Right lobe of liver (tissue), 6 donors: ENCODE measurements around the gene USH1G. TPM values are rescaled to one million over a fixed set of nuclear protein-coding genes. Genes with fewer than 3 reads are reported as not detected.

Experiments
- ATAC-seq, 4 donors: fragments of 200-7000 bp; cut with Tn5 transposase; one replicate each; pipeline ENCODE4 v1.9.1; 2020; ENCODE audit warnings: mild to moderate bottlenecking in 4 of 4, moderate library complexity in 4 of 4
- DNase-seq, 3 donors: peaks; one replicate each; pipeline ENCODE4 v3.0.0-alpha.2; 2020
- H3K27ac ChIP-seq, 3 donors: fragments of 200-600 bp; one replicate each; pipeline ENCODE4 v1.8.0; 2022
- H3K27me3 ChIP-seq, 2 donors: fragments of 200-600 bp; one replicate each; pipeline ENCODE4 v1.8.0; 2022
- H3K36me3 ChIP-seq, 4 donors: fragments of 200-600 bp; sonication (generic) in 1 of 4; one replicate each; pipeline versions ENCODE4 v1.5.1 to v1.8.0; 2017 to 2022; ENCODE audit warnings: control low read depth in 1 of 4
- H3K4me1 ChIP-seq, 4 donors: fragments of 200-600 bp; sonication (generic) in 1 of 4; one replicate each; pipeline versions ENCODE4 v1.5.1 to v1.8.0; 2017 to 2022; ENCODE audit warnings: control low read depth in 1 of 4
- H3K4me3 ChIP-seq, 3 donors: fragments of 200-600 bp; one replicate each; pipeline ENCODE4 v1.8.0; 2022
- H3K9me3 ChIP-seq, 4 donors: fragments of 200-600 bp; sonication (generic) in 1 of 4; one replicate each; pipeline versions ENCODE4 v1.5.1 to v1.8.0; 2017 to 2022; ENCODE audit warnings: control low read depth in 1 of 4
- POLR2A ChIP-seq: fragments of 450-650 bp; IDR thresholded peaks from one replicate; pipeline ENCODE4 v1.6.1; 2017; ENCODE audit warnings: antibody characterized with exemption, mild to moderate bottlenecking
- WGBS: methylation state at CpG from one replicate; pipeline ENCODE4 v1.1.6; 2018; ENCODE audit warnings: low coverage, low lambda C conversion rate; ENCODE audit not compliant: insufficient coverage; ENCODE audit errors: missing lambda C conversion rate; 5-methylcytosine and 5-hydroxymethylcytosine counted together
- intact Hi-C, 2 donors: fragments of 100-400 bp; cut with DNase I; formaldehyde crosslinking; loops; one replicate each; pipeline versions ENCODE4 v1.11.2 to v1.14.1; 2022
- total RNA-seq, 6 experiments: library from RNA; depleted of rRNA in 2 of 6; stranded (reverse); fragments of >200 nt in 2 of 6; fragmentation: NEBNext Ultra II Directional in 3 of 6; extraction: Animal tissue kit (Norgen Biotek cat#: 25700) in 3 of 6; gene quantifications; one replicate each; pipeline versions ENCODE4 v1.1.0 to v1.2.4, GENCODE V29; 2016 to 2023
- TF ChIP-seq, protein P1 (sequence below), 4 donors: fragments of 200-600 bp in 3 of 4; fragments of 450-650 bp in 1 of 4; IDR thresholded peaks; one replicate each; pipeline versions ENCODE4 v1.5.1 to v1.8.0; 2016 to 2022; ENCODE audit warnings: antibody characterized with exemption in 4 of 4, mild to moderate bottlenecking in 2 of 4
- donor health status: DM: no; HTN: yes; CAD: no.
- donor health status: DM: no; HTN: no; CAD: no.
- donor health status: DM: no; HTN: no; CAD: no.
- donor health status: DM: no; HTN: yes; CAD: no.
- donor health status: DM: no; HTN: yes; CAD: no.

USH1G gene
- total RNA-seq, 6 experiments from 2014 or later, result not detected

DNA sequence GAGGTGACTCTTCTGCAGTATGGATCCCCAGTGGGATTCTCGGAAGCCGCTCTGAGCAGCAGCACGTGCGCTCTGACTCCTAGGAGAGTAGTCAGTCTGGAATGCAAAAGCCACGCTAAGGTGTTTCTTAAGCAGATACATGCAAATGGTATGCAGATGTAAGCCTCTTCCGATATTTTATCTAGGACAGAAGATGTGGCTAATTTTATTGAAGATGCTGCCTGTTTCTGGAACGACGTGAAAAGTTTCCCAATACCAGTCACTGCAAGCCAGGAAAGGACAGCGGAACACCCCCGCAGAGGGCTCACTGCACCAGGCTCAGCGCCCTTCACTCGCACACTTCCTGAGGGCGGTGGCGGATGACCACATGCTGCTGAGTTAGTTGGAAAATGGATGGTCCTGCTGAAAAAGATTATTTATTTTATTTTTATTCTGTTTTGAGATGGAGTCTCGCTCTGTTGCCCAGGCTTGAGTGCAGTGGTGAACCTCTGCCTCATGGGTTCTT is 39.8 kb downstream of the USH1G start:
- no peaks in the 10 kb centered on the region for H3K4me1 ChIP-seq
- H3K27ac ChIP-seq, result no peak overlapping the region
- ATAC-seq (peak in 3 of 4 donors; percentile 35 to 51 (median 40)), DNase-seq (no peak)
- H3K9me3 ChIP-seq, result no peaks in the 10 kb centered on the region
- no peaks in the 10 kb centered on the region for H3K36me3 ChIP-seq
- intact Hi-C loops, result no loop called here
- no peak overlapping the region for H3K4me3 ChIP-seq
- H3K27me3 ChIP-seq, result no peaks in the 10 kb centered on the region
- no peak for TF ChIP-seq POLR2A
- TF ChIP-seq, protein P1, sequence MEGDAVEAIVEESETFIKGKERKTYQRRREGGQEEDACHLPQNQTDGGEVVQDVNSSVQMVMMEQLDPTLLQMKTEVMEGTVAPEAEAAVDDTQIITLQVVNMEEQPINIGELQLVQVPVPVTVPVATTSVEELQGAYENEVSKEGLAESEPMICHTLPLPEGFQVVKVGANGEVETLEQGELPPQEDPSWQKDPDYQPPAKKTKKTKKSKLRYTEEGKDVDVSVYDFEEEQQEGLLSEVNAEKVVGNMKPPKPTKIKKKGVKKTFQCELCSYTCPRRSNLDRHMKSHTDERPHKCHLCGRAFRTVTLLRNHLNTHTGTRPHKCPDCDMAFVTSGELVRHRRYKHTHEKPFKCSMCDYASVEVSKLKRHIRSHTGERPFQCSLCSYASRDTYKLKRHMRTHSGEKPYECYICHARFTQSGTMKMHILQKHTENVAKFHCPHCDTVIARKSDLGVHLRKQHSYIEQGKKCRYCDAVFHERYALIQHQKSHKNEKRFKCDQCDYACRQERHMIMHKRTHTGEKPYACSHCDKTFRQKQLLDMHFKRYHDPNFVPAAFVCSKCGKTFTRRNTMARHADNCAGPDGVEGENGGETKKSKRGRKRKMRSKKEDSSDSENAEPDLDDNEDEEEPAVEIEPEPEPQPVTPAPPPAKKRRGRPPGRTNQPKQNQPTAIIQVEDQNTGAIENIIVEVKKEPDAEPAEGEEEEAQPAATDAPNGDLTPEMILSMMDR (IDR thresholded peaks at IDR 0.05), result no peak
- 57% methylated on average over 13 of the region's 15 CpGs for whole genome bisulfite sequencing

DNA sequence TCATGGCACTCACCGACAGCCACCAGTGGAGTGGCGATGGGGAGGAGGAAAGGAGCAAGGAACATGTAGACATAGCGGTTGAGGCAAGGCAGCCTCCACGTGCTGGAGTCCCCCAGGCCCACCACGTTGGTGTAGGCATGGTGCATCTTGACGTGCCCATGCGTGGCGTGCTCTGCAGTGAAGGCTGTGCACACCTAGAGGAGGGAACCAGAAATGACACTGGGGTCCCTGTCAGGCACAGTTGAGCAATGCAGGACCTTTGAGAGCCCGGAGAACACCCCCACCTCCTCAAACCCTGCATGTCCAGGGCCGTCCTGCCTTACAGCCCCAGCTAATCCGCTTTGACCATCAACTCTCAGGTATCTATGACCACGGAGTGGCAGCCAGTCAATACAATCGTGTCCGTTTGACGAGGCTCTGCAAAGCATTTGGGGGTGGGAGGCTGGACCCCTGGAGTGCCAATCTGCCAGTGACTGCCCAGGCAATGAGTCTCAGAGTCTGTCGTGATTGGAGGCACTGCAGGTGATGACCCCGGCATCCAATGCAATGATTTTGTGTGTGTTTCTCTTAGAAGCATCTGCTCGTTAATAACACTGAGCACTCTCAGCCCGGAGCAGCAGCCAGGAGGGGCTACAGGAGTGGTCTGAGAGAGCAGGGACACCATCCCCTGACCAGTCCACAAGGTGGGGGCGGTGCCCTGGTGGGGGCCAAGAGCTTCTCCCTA is 40.4 kb downstream of the USH1G start:
- TF ChIP-seq, protein P1 (IDR thresholded peaks at IDR 0.05), result no peak
- TF ChIP-seq POLR2A, result no peak
- no peak for DNase-seq

DNA sequence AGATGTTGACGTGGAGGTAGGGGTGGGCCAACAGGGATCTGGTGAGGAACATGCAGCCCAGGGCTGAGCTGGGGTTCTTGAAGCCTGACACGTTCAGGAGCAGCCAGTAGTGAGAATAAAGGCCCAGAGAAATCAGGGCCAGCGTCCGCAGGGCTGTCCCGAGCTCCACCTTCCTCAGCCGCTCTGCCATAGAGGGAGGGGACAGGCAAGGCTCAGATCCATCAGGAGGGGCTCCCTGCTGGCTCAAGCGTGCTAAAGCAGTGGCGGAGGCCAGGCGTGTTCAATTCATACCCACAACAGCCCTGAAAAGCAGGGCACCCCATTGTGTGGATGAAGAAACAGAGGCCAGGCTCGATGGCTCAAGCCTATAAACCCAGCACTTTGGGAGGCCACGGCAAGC is 42.0 kb downstream of the USH1G start:
- ATAC-seq, result no peak
- WGBS, result no CpG with 5 or more reads among the region's 11 CpGs
- H3K27me3 ChIP-seq, result no peaks in the 10 kb centered on the region
- no peak overlapping the region for H3K27ac ChIP-seq
- no peak for DNase-seq
- no peaks in the 10 kb centered on the region for H3K9me3 ChIP-seq
- H3K4me1 ChIP-seq, result peaks cover 0 to 3% (median 0%) of the 10 kb centered on the region in 4 donors
- no peak overlapping the region for H3K4me3 ChIP-seq
- no peak for TF ChIP-seq POLR2A
- TF ChIP-seq, protein P1 (IDR thresholded peaks at IDR 0.05), result no peak
- intact Hi-C loops, result no loop called here
- no peaks in the 10 kb centered on the region for H3K36me3 ChIP-seq

More for the DNA sequence above, 40.4 kb downstream of the USH1G start:
- H3K4me1 ChIP-seq, result peaks cover 0 to under 1% (median 0%) of the 10 kb centered on the region in 4 donors
- H3K27me3 ChIP-seq, result no peaks in the 10 kb centered on the region
- intact Hi-C loops, result no loop called here
- no peaks in the 10 kb centered on the region for H3K9me3 ChIP-seq
- ATAC-seq, result no peak
- 100% methylated on average over 1 of the region's 20 CpGs for WGBS
- no peak overlapping the region for H3K27ac ChIP-seq
- H3K4me3 ChIP-seq, result no peak overlapping the region
- H3K36me3 ChIP-seq, result no peaks in the 10 kb centered on the region

DNA sequence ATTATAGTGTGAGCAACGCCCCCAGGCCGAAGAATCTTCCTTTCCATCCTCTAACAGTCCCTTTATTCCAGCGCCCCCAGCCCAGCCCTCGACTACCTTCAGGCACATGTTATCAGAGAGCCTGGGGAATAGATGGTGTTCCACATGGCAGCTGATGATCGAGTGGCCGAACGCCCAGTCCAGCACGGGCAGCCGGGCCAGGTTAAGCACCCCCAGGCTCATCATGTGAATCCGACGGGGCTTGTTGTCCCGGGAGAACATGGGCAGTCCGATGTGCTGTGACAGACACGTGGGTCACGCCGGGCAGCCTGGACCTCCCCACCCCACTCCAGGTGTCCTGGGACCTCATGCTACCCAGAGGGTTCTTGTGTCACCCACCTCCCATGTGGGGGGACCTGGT is 43.7 kb downstream of the USH1G start:
- Histone ChIP-seq H3K27me3 (no peaks in the 10 kb centered on the region), H3K4me1 (peaks cover 0 to 3% (median 0%) of the 10 kb centered on the region in 4 donors), H3K9me3 (no peaks in the 10 kb centered on the region), H3K4me3 (no peak overlapping the region), H3K36me3 (no peaks in the 10 kb centered on the region), H3K27ac (no peak overlapping the region)
- intact Hi-C loops, result no loop called here
- no peak for TF ChIP-seq POLR2A
- TF ChIP-seq, protein P1 (IDR thresholded peaks at IDR 0.05), result no peak
- no peak for ATAC-seq
- no peak for DNase-seq
- 86% methylated on average over 12 of the region's 16 CpGs for WGBS
